Psoas muscle (tissue), 8 donors: ENCODE data around the gene CACUL1. TPM values are rescaled to one million over a fixed set of nuclear protein-coding genes. Genes with fewer than 3 reads are reported as not detected.
"Not testable (repeated sequence)": the region's sequence is repeated elsewhere in the genome, so short reads cannot be mapped to it uniquely, and the experiment has no call there.

ENCODE experiments used
- ATAC-seq, 4 donors: fragments of 200-7000 bp; cut with Tn5 transposase; one replicate each; pipeline ENCODE4 v1.9.1; 2020; ENCODE audit warnings: moderate library complexity in 3 of 4, mild to moderate bottlenecking in 2 of 4
- DNase-seq, 2 donors: peaks; one replicate each; pipeline ENCODE4 v3.0.0-alpha.2; 2020
- H3K27ac ChIP-seq: fragments of 200-600 bp; one replicate; pipeline ENCODE4 v1.8.0; 2022
- H3K27me3 ChIP-seq, 3 donors: fragments of 200-600 bp in 1 of 3; one replicate each; pipeline versions ENCODE4 v1.6.1 to v1.8.0; 2013 to 2022; ENCODE audit warnings: low read length in 2 of 3, mild to moderate bottlenecking in 2 of 3, moderate library complexity in 1 of 3; ENCODE audit not compliant: insufficient read depth in 3 of 3
- H3K36me3 ChIP-seq, 2 donors: fragments of 200-600 bp in 1 of 2; one replicate each; pipeline versions ENCODE4 v1.6.1 to v1.8.0; 2013 to 2022; ENCODE audit warnings: low read depth in 1 of 2, mild to moderate bottlenecking in 1 of 2, moderate library complexity in 1 of 2; ENCODE audit not compliant: insufficient read depth in 1 of 2
- H3K4me1 ChIP-seq: fragments of 200-600 bp; one replicate; pipeline ENCODE4 v1.8.0; 2022
- H3K4me3 ChIP-seq: fragments of 200-600 bp; one replicate; pipeline ENCODE4 v1.8.0; 2022; ENCODE audit warnings: mild to moderate bottlenecking
- H3K9me3 ChIP-seq: fragments of 200-600 bp; one replicate; pipeline ENCODE4 v1.8.0; 2022
- WGBS, 3 donors: extraction: QIAGEN DNeasy Blood & Tissue Kit; methylation state at CpG; one replicate each; pipeline versions ENCODE4 v1.1.6 to v1.1.7; 2013; 5-methylcytosine and 5-hydroxymethylcytosine counted together
- intact Hi-C, 2 donors: fragments of 100-400 bp; cut with DNase I; formaldehyde crosslinking; loops; one replicate each; pipeline versions ENCODE4 v1.11.0 to v1.14.2; 2022
- polyA plus RNA-seq, 3 donors: library from polyadenylated mRNA; stranded (reverse); fragments of 200-250 nt; gene quantifications; one replicate each; pipeline ENCODE4 v1.2.3, GENCODE V29; 2013
- total RNA-seq, 4 donors: library from RNA; stranded (reverse); fragmentation: NEBNext Ultra II Directional in 2 of 4; extraction: Animal tissue kit (Norgen Biotek cat#: 25700) in 2 of 4; gene quantifications; one replicate each; pipeline versions ENCODE4 v1.2.1 to v1.2.4, GENCODE V29; 2021 to 2023
- TF ChIP-seq, protein P1 (sequence below): fragments of 200-600 bp; IDR thresholded peaks from one replicate; pipeline ENCODE4 v1.8.0; 2022; ENCODE audit warnings: antibody characterized with exemption
- donor health status: healthy with polysubstance abuse.
- donor health status: DM: no; HTN: no; CAD: no; lungs with moderate emphysema.
- donor health status: Bipolar disorder and iron deficiency.
- donor health status: healthy.
- donor health status: DM: yes; HTN: yes; CAD: no.
- donor health status: DM: no; HTN: no; CAD: no.
- donor health status: DM: no; HTN: no; CAD: no.
- donor health status: DM: yes; HTN: yes; CAD: no.

Gene CACUL1
- total and polyA plus RNA-seq, 7 donors = 5.9 to 41.0 (median 22.1) TPM

DNA sequence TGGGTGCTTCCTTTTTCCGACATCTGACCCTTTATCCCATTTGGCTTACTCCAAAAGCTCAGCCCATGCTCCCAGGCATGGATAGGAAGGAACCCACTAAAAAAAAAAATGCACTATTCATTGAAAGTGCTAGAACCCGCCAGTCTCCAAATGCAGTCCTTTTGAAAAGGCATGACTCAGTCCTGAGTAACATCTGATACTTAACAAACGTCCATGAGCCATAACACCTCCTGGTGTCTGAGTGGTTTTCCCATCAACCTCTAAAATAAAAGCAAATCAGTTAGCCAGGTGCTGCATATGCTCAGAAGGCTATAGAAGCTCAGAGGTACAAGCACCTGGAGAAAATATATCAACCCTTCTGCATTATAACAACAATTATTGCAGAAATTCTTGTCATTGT is 45.0 kb upstream of the CACUL1 start:
- Histone ChIP-seq H3K4me1 (peaks cover 10% of the 10 kb centered on the region), H3K27ac (no peak overlapping the region), H3K27me3 (no peaks in the 10 kb centered on the region), H3K36me3 (no peaks in the 10 kb centered on the region), H3K9me3 (no peaks in the 10 kb centered on the region), H3K4me3 (no peak overlapping the region)
- DNase-seq = no peak
- intact Hi-C loops = loop anchor here (2.0 to 5.0 kb wide), 2 partner anchors 231 to 232 kb away; no protein-coding TSS in a partner anchor
- TF ChIP-seq, protein P1, sequence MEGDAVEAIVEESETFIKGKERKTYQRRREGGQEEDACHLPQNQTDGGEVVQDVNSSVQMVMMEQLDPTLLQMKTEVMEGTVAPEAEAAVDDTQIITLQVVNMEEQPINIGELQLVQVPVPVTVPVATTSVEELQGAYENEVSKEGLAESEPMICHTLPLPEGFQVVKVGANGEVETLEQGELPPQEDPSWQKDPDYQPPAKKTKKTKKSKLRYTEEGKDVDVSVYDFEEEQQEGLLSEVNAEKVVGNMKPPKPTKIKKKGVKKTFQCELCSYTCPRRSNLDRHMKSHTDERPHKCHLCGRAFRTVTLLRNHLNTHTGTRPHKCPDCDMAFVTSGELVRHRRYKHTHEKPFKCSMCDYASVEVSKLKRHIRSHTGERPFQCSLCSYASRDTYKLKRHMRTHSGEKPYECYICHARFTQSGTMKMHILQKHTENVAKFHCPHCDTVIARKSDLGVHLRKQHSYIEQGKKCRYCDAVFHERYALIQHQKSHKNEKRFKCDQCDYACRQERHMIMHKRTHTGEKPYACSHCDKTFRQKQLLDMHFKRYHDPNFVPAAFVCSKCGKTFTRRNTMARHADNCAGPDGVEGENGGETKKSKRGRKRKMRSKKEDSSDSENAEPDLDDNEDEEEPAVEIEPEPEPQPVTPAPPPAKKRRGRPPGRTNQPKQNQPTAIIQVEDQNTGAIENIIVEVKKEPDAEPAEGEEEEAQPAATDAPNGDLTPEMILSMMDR = no peak
- peak in 2 of 4 donors; percentile 38 to 46 for ATAC-seq
- 58 to 73% (median 62%) methylated on average over 3 of the region's 3 CpGs for WGBS, 3 donors

- DNase-seq (no peak), ATAC-seq (peak; percentile 51 to 93 (median 80))
- Histone ChIP-seq H3K36me3 (no peaks in the 10 kb centered on the region), H3K4me3 (no peak overlapping the region), H3K4me1 (peaks cover 10% of the 10 kb centered on the region), H3K27ac (no peak overlapping the region), H3K9me3 (no peaks in the 10 kb centered on the region), H3K27me3 (no peaks in the 10 kb centered on the region)
- WGBS, 3 donors = 9 to 23% (median 10%) methylated on average over 3 of the region's 3 CpGs
- TF ChIP-seq, protein P1 = no peak
- intact Hi-C loops = no loop called here
These were observed 43.5 kb upstream of the CACUL1 start for GRCh38 chr10:118798231-118798662.

DNA sequence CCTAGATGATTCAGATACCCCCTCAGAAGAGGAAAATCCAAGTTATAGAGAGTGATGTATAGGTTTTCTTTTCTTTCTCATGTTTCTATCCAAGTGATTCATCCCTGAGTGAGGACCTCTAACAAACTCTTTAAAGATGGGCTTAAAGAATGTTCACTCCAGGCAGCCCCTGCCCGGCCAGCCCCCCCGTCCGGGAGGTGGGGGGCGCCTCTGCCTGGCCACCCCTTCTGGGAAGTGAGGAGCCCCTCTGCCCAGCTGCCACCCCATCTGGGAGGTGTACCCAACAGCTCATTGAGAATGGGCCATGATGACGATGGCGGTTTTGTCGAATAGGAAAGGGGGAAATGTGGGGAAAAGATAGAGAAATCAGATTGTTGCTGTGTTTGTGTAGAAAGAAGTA is 40.2 kb upstream of the CACUL1 start:
- ATAC-seq, H3K4me3 ChIP-seq, H3K36me3 ChIP-seq, H3K27me3 ChIP-seq, H3K9me3 ChIP-seq, H3K27ac ChIP-seq, DNase-seq, intact Hi-C loops: not testable (repeated sequence)
- 94 to 96% (median 94%) methylated on average over 7 of the region's 7 CpGs for WGBS, 3 donors
- peaks cover 10% of the 10 kb centered on the region for H3K4me1 ChIP-seq

GRCh38 chr10:118793545-118793944 is 38.8 kb upstream of the CACUL1 start:
- H3K9me3 ChIP-seq = no peaks in the 10 kb centered on the region
- TF ChIP-seq, protein P1 = no peak
- H3K36me3 ChIP-seq = no peaks in the 10 kb centered on the region
- H3K27ac ChIP-seq = no peak overlapping the region
- H3K4me3 ChIP-seq = no peak overlapping the region
- peak in 2 of 4 donors; percentile 76 to 80 for ATAC-seq
- DNase-seq = peak in 1 of 2 donors; percentile 60
- intact Hi-C loops = no loop called here
- H3K27me3 ChIP-seq = no peaks in the 10 kb centered on the region
- H3K4me1 ChIP-seq = peaks cover 6% of the 10 kb centered on the region
- WGBS, 3 donors = 46 to 72% (median 55%) methylated on average over 6 of the region's 6 CpGs

DNA sequence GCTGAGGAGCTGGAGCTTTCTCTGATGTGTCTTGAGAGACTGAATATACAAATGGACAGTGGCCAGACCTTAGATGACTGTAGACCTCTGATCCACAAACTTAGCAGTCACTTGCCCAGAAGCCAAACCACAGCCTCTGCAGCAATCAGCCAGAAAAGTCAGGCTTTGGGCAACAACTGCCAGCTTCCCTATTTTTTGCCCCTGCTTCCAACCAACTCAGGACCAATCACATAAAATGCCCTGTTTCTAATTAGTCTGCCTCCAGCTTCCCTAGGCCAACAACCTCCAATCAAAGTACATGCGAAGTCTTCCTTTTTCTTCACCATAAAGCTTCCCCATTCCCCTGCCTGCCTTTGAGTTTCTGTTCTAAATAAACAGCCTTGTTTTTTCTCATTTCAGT is 37.8 kb upstream of the CACUL1 start:
- no peaks in the 10 kb centered on the region for H3K4me1 ChIP-seq
- H3K4me3 ChIP-seq = no peak overlapping the region
- intact Hi-C loops = no loop called here
- no peaks in the 10 kb centered on the region for H3K27me3 ChIP-seq
- H3K27ac ChIP-seq = peak overlapping the region; percentile 39
- peak in 3 of 4 donors; percentile 42 to 76 (median 65) for ATAC-seq
- no peak for DNase-seq
- no peaks in the 10 kb centered on the region for H3K36me3 ChIP-seq
- 74 to 93% (median 93%) methylated on average over 1 of the region's 1 CpG for WGBS, 3 donors
- no peaks in the 10 kb centered on the region for H3K9me3 ChIP-seq
- TF ChIP-seq, protein P1 = no peak
